CD1c-positive myeloid dendritic cell (primary cell): ENCODE results near the gene IMPA2.

Experiments
- DNase-seq: peaks from one replicate; pipeline ENCODE4 v3.0.0-alpha.2; 2016; ENCODE audit errors: extremely low spot score

The IMPA2 gene

DNA sequence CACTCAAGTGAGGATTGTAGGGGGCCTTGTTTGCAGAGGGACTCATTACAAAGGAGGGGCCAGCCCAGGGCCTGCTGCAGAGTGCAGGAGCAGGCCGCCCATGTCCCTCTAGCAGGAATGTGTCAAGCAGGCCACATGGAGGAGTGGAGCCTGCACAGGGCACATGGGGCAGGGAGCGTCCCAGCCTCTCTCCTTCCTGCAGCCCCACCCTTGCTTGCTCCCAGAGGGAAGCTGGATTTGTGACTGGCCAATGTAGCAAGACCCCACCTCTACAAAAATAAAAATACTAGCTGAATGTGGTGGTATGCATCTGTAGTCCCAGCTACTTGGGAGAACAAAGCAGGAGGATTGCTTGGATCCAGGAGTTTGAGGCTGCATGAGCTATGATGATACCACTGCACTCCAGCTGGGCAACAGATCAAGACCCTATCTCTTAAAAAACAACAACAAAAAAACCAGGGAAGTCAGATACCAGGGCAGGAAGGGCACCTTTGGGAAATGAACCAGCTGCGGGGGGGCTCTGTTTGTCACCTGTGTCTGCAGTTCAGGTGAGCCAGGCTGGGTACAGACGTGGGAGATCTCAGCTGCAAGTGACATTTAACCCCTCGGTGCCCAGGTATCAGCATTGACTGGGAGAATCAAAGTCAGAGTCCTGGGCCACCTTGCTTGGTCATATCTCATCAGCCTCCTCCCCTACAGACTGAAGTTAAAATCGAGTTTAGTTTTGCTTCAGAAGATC is 27.7 kb downstream of the IMPA2 start:
- DNase-seq: no peak

DNA sequence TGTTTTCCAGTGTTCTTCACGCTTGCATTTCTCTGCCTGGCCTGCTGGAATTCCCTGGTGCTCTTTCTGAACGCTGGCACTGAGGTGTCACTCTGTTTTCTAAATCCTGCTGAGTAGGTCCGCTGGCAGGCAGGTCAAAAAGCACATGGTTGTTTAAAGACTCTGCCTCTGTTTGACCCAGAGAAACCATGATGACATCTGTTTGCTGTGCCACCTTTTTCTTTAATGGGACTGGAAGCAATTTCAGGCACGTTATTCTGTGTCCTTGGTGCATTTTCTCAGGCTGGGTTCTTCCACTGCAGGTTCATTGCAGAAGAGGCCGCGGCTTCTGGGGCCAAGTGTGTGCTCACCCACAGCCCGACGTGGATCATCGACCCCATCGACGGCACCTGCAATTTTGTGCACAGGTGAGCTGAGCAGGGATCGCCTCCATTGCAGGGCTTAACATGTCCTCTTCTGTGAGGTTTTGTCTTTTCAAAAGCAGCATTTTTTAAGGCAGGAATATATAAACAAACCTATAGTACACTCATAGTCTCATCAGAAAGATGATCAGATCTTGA is 28.4 kb downstream of the IMPA2 start:
- DNase-seq: no peak

DNA sequence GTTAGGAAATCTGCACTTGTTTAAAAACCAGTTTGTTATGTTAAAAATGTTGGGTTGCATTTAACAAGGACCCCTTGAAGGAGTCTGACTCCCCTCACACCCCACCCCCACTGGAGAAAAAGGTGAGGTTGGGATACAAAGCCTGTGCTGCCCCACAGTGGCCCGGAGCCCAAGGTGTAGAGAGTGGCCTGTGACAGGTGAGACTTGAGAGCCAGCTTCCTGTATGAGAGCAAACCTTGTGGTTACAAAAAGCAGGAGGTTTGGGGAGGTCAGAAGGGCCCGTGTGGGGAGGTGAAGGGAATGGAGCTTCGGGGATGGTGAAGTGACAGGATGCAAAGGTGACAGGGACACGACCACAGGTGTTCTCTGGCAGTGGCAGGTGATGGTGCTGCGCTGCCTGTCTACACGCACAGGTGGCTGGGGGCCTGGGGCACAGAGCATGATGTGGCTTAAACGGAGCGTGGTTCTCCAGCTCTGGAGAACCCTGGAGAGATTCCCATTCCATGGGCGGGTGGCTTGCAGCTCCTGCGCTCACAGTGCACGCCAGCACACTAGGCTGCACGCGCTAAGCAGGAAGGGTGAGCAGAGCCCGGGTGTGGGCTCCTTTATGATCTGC is 29.0 kb downstream of the IMPA2 start:
- no peak for DNase-seq

DNA sequence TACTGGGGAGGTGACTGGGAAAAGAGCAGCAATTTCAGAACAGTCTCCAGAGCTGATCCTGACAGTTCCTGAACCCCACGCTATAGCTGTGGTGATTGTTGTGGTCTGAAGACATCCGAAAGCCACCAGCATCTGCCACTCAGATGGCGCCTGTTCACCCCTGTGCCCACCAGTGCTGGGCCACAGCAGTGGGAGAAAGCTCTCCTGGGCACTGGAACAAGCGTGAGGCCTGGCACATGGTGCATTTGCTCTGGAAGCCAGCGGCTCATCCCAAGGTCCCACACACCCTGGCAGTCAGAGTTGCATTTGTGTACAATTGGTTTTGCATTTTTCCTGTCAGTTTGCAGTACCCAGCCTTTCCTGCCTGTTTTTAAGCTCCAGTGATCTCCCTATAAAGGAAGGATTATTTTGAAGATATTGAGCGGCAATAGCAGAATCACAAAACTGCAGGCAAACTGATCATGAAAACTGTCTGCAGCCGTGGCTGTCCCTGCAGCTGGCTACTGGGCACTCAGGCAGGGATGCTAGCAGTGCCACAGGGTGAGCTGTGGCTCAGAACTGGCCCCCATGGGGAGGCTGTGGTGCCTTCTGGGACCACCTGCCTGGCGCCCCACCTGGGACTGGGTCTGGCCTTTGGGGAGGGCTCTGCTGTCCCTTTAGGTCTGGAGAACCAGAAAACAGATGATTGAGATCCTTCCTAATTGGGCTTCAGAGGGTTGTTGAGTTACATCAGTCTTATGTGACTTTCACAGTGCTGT is 30.1 kb downstream of the IMPA2 start:
- DNase-seq: no peak

DNA sequence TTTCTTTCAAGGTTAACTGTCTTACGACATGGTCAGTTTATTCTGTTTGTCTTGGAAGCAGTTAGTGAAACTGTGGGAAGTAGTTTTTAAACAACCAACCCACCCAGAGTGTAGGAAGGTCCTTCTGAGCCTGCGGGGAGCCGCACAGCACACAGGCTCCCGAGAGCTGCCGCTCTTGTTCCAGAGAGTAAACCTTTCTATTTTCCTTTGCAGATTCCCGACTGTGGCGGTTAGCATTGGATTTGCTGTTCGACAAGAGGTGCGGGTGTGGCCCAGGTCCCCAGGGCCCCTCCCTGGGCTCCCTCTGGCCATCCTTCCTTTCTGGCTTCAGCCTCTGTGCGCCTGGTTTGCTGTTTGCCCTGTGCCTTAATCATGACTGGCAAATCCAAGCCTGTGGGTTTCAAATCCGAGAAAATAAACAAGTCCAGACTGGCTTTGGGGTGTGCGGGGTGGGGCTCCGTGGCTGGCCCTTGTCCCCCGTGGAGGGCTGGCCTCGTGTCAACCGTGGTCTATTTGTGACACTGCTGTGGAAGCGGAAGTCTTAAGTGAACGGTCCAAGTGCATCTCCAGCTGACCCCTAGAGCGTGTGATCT is 30.7 kb downstream of the IMPA2 start:
- DNase-seq: no peak

DNA sequence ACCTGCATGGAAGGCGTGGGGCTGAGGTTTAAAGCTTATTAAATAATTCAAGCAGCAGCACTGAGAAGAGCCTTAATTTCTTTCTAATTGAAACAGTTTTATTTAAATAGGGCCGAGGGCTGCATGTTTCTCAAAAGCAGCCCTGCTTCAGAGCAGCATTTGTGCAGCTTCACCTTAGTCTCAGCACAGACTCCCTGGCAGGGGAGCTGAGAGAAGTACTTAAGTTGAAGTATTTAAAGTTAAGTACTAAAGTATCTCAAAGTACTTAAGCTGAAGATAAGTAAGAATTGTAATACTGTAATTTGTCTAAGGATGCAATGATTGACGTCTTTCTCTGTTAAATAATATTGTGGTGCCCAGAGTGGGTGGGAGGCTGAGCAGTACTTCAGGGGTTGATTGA is 31.4 kb downstream of the IMPA2 start:
- no peak for DNase-seq

DNA sequence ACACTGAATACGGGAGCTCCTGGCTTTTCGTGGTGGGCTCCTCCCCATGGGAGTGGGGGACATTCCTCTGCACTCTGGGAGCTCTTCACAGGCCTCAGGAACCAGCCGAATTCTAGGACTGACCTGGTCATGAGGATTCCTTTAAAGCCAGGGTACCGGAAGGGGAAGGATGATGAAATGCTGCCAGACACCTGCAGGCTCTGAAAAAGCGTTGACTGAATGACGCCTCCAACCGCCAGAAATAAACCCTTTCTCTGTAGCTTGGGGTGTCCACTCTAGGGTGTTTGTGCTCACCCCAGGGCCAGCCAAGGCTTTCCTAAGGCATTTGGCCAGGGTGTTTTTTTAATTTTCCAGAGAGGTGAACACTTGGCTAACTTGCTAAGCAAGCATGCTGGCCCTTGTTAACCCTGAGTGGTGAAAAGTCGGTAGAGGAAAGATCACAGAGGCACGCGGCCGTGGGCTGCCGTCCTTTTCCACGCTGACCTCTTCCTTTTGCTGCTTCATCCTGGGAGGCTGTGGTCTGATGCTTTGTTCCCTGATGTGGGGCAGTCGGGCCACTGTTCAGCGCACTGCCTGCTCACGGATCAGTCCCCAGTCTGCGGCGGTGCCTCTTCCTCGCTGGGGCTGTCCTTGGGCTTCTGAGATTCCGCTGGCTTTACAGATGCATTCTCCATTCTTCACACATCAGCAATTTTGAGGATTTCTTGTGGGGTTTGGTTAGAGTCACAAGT is 32.0 kb downstream of the IMPA2 start:
- no peak for DNase-seq

DNA sequence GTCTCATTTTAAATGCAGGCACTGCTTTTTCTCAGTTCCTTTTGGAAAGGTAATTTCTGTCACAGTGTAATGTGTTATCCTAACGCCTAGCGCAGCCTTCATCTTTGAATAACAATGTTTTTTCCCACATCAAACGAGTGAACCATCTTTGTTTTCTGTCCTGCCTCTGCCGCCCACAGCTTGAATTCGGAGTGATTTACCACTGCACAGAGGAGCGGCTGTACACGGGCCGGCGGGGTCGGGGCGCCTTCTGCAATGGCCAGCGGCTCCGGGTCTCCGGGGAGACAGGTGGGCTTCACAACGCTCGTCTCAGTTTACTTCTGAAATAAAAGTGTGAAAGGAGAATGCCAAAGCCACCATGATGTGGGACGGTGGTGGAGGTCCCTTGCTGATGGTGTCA is 32.8 kb downstream of the IMPA2 start:
- no peak for DNase-seq

DNA sequence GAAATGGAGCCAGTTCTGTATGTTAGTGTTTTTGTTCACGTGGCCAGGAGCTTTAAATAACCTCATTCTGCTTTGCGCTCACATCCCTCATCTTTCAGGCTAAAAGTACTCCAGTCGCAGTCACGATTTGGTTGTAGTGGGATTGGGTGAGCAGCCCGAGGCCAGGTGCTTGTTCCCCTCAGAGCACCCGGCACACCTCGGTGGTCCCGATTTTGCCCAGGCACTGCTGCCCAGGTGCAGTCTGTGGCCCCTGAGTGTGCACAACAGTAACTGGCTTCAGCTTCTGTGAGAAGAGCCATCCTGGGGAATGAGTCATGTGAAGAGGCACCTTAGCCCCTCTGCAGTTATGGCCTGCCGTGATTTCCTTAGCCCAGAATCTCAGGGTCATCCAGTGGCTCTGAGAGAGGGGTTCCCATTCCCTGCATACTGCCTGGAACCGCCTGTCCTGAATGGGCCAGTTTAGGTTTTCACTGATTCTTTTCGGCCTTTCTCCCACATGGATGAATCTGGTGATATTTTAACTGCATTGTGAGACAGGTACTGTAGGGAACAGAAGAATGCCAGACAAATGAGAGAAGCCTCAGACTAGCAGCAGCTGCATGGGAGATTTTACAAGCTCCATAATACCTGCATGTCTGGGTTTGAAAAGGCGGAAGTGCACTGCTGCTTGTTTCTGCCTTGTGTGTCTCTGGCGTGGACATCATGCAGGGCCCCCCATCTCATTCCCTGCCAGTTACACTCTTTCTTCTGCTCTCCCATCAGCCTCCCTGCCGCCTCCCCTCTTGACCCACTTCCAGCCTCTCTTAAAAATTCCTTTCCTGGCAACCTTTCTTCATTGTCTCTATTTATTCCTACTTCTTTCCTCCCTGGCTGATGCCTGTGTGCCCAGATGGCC is 33.5 kb downstream of the IMPA2 start:
- no peak for DNase-seq

DNA sequence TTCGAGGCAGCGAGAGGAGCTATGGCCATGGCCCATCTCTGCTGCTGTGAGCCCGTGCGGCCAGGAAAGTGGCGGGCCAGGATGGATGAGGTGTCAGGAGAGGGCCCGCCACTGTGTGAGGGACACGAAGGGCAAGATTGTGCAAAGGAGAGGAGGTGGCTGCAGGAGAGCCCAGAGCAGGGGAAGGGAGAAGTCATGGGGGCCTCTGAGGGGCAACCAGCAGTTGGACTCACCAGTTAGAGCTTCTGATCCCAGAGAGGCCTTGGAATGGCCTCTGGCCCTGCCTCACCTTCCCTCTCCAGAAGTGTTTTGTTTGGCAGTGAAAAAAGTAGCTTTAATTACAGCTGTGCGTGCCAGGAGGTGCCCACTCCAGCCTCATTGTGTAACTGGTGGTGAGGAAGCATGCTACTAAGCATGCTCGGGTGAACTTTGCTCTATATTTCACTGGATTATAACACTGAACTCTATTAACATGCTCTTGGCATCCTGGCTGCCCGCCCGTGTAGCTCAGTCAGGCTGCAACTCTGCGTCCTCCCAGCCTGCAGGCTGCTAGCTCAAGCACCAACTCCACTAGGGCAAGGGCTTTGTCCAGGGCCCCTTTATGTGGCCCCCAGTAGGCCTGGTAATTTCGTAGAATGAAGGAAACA is 34.2 kb downstream of the IMPA2 start:
- no peak for DNase-seq

DNA sequence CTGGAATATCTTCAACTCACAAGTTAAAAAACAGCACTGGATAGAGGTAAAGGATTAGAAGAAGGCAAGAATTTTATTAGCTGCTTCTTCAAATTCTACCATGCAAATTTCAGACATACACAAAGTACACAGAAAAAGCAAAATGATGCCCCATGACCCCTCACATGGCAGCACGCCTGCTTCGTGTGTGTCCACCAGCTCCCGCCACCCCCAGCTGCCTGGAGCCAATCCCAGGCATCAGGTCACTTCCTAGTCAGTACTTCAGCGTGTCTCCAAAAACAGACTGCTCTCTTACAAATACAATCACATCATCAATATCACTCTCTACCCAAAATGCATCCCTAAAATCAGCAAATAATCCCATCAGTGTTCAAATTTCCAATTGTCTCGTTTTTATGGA is 35.8 kb downstream of the IMPA2 start:
- DNase-seq: no peak

DNA sequence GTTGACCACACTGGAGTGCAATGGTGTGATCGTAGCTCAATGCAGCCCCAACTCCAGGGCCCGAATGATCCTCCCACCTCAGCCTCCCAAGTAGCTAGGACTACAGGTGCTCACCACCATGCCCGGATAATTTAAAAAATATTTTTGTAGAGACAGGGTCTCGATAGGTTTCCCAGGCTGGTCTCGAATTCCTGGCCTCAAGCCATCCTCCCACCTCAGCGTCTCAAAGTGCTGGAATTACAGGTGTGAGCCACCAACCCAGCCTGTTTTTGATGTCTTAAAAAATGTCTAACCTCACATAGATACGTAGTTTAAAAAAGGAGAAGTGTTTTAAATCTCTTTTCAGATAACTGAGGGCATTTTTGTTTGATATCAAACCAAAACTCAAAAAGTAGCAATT is 37.6 kb downstream of the IMPA2 start:
- DNase-seq: no peak

DNA sequence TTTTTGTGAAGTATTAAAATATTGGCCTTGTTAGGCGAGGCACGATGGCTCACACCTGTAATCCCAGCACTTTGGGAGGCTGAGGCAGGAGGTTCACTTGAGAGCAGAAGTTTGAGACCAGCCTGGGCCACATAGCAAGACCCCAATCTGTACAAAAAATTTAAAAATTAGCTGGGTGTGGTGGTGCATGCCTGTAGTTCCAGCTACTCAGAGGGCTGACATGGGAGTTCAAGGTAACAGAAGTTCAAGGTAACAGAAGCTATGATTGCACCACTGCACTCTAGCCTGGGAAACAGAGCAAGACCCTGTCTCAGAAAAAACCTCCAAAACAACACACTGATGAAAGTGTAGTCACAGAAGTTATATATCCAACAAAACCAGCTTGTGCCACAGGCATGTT is 39.8 kb downstream of the IMPA2 start:
- DNase-seq: no peak

DNA sequence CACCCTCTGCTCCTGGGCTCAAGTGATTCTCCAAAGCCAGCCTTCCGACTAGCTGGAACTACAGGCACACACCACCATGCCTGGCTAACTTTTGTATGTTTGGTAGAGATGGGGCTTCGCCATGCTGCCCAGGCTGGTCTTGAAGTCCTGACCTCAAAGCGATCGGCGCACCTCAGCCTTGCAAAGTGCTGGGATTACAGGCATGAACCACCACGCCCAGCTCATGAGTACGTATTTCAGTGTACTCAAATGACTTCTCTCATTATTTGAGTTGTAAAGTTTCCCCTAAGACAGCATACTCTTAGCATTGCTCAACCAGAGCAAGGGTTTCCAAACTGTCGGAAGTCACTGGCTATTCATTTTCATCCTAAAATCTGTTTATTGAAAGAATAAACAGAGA is 40.3 kb downstream of the IMPA2 start:
- DNase-seq: no peak

DNA sequence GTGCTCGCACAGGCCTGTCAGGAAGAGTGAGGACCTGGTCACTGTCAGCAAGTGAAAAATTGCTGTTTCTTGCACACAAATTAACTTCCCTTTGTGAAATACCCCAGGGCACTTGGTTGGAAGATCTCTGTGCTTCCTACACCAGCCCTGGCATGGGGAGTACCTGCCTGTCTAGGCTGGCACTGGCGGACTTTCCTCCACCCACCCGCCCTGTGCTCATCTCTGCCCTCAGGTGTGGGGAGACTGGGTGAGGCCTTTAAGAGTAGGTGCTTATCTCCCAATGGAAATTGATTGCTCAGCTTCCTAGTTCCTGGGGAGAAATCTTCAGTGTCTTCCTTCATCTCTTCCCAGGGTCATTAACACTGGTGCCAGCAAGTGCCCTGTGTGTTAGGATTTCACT is 42.1 kb downstream of the IMPA2 start:
- DNase-seq: no peak

DNA sequence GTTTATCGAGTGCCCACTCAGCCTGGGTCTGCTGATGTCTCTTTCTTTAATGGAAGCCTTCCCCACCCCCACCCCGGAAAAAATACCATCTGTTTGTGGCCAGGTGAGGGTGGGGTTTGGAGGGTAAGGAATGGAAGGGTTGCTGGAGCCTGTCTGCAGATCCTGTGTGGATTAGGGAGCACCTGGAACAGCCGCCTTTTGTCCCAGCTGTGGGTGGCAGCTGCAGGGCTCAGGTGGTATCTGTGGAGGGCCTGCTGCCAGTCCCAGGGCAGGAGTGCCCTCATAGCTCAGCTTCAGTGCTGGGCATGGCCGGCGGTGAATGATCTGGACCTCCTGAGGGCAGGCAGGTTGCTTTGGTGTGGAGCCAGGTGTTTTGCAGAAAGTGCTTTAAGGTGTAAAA is 45.3 kb downstream of the IMPA2 start:
- DNase-seq: no peak

DNA sequence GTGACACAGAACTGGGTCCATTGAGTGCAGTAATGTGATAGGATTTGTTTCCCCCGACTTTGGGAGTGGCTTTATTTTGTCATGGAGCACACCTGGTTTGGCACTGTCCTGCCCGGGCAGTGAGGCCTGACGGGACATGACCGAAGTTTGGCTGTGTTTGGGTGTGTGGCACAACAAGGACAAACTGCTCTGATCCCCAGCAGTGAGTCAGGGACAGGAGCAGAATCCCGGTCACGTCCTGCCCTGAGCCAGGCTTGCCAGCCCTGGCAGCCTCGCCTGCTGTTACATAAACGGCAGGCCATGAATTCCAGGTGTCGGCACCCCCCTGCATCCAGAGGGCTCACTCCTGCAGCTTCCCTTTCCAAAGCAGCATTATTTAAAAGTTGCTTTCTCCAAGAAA is 45.7 kb downstream of the IMPA2 start:
- no peak for DNase-seq

DNA sequence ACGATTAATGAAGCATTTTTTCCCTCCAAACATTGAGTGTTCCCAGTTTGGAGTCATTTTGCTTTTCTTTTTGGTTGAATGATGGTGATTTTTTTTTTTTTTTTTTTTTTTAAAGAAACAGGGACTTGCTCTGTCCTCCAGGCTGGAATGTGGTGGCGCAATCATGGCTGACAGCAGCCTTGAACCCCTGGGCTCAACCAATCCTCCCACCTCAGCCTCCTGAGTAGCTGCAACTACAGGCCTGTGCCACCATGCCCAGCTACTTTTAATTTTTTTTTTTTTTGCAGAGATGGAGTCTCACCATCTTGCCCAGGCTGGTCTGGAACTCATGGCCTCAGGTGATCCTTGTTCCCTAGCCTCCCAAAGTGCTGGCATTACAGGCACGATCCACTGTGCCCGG is 46.2 kb downstream of the IMPA2 start:
- DNase-seq: no peak

DNA sequence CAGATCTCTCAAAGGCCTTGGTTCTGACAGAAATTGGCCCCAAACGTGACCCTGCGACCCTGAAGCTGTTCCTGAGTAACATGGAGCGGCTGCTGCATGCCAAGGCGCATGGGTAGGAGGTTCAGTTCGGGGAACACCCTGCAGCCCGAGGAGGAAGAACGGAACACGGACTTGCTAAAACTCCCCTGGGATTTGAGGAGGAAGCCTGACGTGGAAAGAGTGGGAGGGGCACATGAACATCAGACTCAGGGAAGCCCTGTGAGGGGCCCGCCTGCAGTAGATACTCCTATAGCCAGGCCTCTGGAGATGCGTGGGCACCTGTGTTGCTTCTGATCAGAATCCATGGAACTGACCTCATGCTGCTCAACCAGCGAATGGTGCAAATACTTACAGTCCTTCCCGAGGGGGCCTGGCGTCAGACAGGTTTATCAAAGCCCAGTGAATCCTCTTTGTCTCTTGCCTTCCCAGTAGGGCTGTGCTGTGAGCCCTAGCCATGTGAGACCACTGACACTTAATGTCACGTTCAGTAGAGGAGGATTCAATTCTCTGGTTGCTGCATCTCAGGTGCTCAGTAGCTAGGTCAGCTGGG is 46.8 kb downstream of the IMPA2 start:
- no peak for DNase-seq

DNA sequence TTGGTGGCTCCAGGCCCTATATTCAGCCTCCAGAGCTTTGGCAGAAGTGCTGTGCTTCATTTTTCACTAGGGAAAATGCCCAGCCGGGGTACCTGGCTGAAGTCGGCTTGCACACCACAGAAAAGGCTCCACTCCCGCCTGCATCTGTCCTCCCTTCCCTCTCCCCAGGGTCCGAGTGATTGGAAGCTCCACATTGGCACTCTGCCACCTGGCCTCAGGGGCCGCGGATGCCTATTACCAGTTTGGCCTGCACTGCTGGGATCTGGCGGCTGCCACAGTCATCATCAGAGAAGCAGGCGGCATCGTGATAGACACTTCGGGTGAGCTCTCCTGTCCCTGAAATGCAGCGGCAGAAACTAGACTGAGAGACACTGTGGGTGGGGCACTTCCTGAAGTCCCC is 47.4 kb downstream of the IMPA2 start:
- no peak for DNase-seq
